HG03521 (cell line): Measurements from ENCODE around the gene TMEM52B.
A peak's percentile ranks its signal among the peaks of the same experiment; 100 is the strongest.

ENCODE experiments used
- ATAC-seq: cut with Tn5 transposase; IDR thresholded peaks from one replicate; pipeline ENCODE4 v1.9.1; 2021; ENCODE audit warnings: mild to moderate bottlenecking, moderate library complexity; ENCODE audit not compliant: unreplicated experiment

The TMEM52B gene

GRCh38 chr12:10178821-10179220 lies at the start of gene TMEM52B:
Gene TMEM52B (plus strand): TSS chr12:10179032. CDS start chr12:10179575, 543 bp downstream.
- ATAC-seq = no peak

GRCh38 chr12:10130042-10130441 lies 48.8 kb upstream of the TMEM52B start, which contains the start of gene CLEC7A:
Gene CLEC7A (minus strand): TSS chr12:10130199. CDS start chr12:10130082, 117 bp downstream.
- no peak for ATAC-seq

- no peak for ATAC-seq
These were observed 47.6 kb upstream of the TMEM52B start for GRCh38 chr12:10131111-10131690.

DNA sequence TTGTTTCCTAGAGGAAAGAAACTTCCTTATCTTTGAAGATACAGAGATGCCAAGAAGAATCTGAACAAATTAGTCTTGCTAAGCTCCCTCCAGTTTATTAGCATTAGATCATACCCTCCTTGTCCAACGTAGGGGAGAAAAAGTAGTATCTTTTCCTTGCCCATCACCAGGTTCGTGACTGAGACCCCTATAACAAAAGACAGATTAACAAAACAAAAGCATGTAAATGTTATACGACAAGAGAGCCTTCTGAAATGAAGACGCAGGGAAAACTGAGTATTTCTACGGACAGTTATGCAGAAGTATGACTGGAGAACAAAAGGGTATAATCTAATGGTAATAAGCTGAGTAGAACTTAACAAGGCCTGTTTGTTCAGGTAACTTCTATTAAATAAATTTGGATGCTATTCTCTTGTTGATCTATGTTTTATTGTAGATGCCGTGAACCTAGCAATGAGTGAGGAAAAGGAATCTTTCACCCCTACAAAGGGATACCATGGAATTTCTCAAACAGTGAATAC lies 45.9 kb upstream of the TMEM52B start:
- no peak for ATAC-seq

- ATAC-seq = no peak
These were observed 43.7 kb upstream of the TMEM52B start for GRCh38 chr12:10135126-10135525.

DNA sequence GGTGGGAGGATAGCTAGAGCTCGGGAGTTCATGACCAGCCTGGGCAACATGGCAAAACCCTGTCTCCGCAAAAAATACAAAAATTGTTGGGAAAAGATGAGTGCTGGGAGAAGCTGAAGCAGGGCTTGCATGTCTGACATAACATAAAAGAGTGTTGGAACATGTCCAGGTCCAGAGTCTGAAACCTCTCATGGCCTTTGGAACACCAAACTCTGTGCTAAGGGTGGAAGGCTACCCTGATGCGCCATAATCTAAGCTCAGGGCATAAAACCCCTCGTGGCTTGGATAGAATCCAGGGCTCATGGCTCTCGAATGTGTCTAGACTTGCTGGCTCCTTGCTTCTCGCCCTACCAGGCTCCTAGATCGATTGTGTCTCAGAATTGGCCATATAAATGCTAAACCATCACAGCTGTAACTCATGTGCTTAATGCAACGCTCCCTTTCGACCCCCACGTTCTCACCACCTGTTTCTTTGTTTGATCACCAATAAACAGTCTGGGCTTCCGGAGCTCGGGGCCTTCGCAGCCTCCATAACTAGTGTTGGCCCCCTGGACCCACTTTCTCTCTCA lies 42.1 kb upstream of the TMEM52B start:
- no peak for ATAC-seq

GRCh38 chr12:10140001-10140400 lies 38.8 kb upstream of the TMEM52B start:
- ATAC-seq = no peak

- ATAC-seq = no peak
These were observed 35.7 kb upstream of the TMEM52B start for GRCh38 chr12:10142976-10143589.

- ATAC-seq = peak; percentile 62
These were observed 31.0 kb upstream of the TMEM52B start for GRCh38 chr12:10147714-10148403.

GRCh38 chr12:10151621-10152020 lies 27.2 kb upstream of the TMEM52B start:
- ATAC-seq = no peak

- ATAC-seq = peak; percentile 44
These were observed 25.3 kb upstream of the TMEM52B start for GRCh38 chr12:10153271-10154144.

DNA sequence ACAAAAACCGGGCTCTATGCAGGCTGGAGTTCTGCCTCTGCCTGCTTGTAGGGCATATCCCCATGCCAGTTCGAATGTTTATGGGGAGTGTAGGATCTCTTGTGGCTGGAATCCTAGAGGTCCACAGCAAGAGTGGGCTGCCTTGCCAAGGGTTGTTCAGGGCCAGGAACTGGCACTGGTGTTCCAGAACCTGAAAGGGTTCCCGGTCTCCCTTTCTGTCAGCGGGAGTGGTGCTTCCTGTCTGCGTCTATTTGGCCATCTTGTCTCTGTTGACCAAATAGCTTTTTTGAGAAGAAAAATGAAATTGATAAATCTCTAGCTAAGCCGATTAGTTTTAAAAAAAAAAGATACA lies 24.7 kb upstream of the TMEM52B start:
- no peak for ATAC-seq

GRCh38 chr12:10155966-10156365 lies 22.9 kb upstream of the TMEM52B start:
- no peak for ATAC-seq

DNA sequence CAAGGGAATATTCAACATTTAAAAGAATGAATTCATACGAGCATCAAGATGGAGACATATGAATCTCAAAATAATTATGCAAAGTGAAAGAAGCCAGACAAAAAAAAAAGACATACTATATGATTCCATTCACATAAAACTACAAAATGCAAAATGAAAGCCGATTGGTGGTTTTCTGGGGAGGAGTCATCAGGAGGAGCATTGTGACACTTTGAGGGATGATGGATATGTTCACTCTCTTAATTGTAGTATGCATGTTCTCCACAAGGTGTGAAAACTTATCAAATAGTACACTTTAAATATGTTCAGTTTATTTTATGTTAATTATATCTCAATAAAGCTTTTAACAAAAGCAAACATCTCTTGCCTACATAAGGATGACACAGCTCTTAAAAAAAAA lies 20.4 kb upstream of the TMEM52B start:
- no peak for ATAC-seq

GRCh38 chr12:10159280-10159679 lies 19.6 kb upstream of the TMEM52B start:
- ATAC-seq = no peak

GRCh38 chr12:10160617-10161385 lies 18.0 kb upstream of the TMEM52B start:
- no peak for ATAC-seq

DNA sequence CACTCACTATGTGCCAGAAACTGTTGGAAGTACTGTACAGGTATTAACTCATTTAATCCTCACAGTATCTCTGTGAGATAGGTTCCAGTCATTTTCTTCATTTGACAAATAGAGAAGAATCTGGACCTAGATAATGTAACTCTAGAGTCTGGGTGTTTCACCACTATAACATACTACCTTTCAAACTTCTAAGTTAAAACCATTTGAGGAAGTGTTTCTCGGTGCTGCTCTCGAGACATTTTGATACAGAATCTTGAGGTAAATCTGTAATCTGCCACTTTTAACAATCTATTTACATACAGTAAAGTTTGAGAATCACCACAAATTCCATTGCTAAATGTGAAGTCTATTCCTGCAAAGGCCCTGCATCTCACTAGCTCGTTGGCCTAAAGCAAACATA lies 15.7 kb upstream of the TMEM52B start:
- ATAC-seq = no peak

DNA sequence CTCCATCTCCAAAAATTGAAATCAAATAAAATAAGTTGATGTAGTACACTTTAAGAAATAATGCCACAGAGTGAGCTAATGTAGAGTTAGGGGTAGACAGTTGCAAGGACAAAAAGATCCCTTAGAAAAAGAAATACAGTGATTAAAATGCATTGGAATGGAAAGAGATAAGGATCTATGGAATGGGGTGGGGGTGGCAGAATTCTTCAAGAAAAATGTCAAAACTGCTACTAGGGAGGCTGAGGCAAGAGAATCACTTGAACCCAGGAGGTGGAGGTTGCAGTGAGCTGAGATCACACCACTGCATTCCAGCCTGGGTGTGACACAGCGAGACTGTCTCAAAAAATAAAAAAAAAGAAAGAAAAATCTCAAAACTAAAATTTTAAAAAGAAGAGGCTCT lies 13.4 kb upstream of the TMEM52B start:
- ATAC-seq = no peak

DNA sequence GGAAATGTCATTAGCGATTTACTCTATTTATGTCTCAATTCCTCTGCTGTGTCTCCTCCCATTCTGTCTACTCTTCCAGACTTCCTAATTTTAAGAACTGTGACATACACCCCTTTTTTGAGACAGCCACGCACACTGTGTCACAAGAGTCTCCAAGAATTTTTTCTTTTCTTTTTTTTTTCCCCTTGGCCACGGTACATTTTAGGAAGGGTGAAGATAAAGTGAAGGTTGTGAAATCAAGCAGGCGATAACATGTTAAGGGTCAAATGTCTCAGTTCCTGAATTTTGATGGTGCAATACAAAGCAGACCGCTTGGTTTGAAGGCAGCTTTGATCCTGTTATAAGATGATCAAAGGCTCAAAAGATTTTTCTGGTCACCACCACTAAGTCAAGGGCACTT lies 11.2 kb upstream of the TMEM52B start:
- ATAC-seq = no peak

GRCh38 chr12:10169104-10169503 lies 9.7 kb upstream of the TMEM52B start:
- no peak for ATAC-seq
